22Rv1 (cell line): ENCODE results near the gene GOLGA3.

Experiments used
- ZFX ChIP-seq: fragments of 450-650 bp; IDR thresholded peaks from 2 replicates; pipeline ENCODE4 v1.6.1; 2017; ENCODE audit warnings: antibody characterized with exemption, borderline replicate concordance
- TF ChIP-seq, protein P1 (sequence below): fragments of 450-650 bp; IDR thresholded peaks from 2 replicates; pipeline ENCODE4 v1.5.1; 2017; ENCODE audit warnings: mild to moderate bottlenecking

DNA sequence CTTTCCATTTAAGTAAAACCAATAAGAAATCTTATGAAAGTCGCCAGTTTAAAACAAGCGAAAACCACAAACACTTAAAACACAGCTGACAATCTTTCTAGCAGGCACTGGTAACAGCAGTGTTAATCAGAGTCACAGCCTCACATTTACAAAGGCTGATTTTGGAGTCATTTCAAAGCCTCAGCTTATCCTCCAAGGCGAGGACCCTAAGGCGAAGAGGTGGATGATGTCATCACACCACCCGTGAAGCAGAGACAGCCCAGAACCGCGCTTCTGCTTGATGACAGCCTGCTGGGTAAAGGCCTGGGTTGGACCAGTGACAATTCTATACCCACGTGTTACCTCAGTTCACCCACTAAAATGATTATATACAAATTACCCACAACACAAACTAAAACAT is 10.1 kb downstream of the GOLGA3 start:
- TF ChIP-seq, protein P1, sequence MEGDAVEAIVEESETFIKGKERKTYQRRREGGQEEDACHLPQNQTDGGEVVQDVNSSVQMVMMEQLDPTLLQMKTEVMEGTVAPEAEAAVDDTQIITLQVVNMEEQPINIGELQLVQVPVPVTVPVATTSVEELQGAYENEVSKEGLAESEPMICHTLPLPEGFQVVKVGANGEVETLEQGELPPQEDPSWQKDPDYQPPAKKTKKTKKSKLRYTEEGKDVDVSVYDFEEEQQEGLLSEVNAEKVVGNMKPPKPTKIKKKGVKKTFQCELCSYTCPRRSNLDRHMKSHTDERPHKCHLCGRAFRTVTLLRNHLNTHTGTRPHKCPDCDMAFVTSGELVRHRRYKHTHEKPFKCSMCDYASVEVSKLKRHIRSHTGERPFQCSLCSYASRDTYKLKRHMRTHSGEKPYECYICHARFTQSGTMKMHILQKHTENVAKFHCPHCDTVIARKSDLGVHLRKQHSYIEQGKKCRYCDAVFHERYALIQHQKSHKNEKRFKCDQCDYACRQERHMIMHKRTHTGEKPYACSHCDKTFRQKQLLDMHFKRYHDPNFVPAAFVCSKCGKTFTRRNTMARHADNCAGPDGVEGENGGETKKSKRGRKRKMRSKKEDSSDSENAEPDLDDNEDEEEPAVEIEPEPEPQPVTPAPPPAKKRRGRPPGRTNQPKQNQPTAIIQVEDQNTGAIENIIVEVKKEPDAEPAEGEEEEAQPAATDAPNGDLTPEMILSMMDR = no peak
- TF ChIP-seq ZFX = no peak
